WI38 (cell line): ENCODE measurements around the gene WDR37.

Experiments used
- H3K4me3 ChIP-seq: 2 replicates; pipeline ENCODE4 v1.5.1; 2011; ENCODE audit warnings: low read depth, mild to moderate bottlenecking, control low read depth, low read length
- TF ChIP-seq, protein P1 (sequence below): IDR thresholded peaks from 2 replicates; pipeline ENCODE4 v1.5.1; 2012; ENCODE audit warnings: low read depth, mild to moderate bottlenecking, control low read depth, low read length

WDR37 gene

DNA sequence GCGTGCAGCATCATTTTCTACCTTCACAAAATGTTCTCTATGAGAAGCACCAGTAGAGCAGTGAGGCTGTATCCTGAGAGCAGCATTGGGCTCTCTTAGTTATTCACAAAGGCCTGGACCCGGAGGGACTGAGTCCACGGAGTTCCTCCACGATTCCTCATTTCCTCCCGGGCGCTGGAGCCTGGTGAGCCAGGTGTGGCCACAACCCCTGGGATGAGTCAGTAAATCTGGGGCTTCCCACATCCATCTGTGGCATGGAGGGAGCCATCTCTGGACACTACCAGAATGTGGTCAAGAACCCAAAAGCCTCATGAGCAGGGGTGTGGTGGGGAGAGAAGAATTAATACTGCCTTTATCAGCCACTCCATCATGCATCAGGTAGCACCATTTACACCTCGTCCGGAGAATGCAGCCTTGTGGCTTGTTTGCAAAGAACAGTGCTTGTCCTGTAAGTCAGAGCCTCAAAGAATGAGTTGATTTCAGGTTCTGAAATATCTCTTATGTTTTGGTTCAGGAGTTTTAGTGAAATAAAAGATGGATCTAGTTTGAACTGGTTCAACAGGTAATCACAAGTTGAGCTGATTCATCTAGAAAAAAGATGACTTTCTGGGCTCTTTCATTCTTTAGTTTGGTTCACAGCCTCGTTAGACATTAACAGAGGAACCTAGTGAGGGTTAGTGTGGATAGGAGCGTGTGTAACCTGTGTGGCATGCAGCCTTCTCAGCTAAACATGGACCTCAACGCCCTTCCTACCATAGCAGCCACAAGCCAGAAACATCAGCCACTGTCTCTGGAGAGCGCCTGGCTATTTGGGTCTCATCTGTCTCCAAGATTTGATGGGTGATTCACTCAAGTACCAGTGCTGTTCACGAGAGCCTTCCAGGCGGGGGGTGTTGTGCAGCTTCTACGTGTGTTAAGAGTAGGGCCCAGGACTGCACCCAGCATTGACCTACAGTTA lies 95.2 kb downstream of the WDR37 start:
- TF ChIP-seq, protein P1, sequence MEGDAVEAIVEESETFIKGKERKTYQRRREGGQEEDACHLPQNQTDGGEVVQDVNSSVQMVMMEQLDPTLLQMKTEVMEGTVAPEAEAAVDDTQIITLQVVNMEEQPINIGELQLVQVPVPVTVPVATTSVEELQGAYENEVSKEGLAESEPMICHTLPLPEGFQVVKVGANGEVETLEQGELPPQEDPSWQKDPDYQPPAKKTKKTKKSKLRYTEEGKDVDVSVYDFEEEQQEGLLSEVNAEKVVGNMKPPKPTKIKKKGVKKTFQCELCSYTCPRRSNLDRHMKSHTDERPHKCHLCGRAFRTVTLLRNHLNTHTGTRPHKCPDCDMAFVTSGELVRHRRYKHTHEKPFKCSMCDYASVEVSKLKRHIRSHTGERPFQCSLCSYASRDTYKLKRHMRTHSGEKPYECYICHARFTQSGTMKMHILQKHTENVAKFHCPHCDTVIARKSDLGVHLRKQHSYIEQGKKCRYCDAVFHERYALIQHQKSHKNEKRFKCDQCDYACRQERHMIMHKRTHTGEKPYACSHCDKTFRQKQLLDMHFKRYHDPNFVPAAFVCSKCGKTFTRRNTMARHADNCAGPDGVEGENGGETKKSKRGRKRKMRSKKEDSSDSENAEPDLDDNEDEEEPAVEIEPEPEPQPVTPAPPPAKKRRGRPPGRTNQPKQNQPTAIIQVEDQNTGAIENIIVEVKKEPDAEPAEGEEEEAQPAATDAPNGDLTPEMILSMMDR: no peak
- no peak overlapping the region for H3K4me3 ChIP-seq

DNA sequence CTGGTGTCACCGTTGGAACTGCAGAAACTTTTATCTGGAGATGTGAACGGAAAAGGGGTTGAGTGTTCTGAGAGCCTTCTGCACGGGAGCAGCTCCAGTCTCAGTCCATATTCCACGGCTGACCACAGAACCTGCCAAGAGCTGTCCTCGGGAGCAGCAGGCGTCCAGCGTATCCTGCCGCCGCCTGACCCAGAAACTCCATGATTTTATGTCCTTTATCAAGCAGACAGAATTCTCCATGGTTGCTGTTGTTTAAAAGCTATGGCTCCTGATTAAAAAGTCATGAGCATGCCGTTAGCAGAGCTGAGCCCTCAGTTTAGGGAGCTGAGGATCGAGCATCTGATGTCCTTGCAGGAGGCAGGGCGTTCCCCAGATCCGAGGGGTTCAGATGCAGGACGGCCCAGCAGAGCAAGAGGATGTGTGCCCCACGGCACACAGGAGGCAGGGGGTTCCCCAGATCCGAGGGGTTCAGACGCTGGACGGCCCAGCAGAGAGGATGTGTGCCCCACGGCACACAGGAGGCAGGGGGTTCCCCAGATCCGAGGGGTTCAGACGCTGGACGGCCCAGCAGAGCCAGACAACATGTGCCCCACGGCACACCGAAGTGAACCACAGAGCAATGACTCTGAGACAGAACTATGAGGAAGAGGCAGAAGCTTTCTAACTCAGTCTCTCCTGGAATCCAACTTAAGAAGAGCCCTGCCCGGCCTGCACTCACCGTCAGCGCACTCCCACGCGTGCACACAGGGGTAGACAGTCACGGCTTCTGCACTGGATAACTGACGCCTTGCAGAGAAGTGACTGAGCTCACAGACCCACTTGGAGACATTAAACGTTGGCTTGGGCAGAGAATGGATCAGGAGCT lies 96.4 kb downstream of the WDR37 start:
- no peak overlapping the region for H3K4me3 ChIP-seq
- TF ChIP-seq, protein P1: no peak

DNA sequence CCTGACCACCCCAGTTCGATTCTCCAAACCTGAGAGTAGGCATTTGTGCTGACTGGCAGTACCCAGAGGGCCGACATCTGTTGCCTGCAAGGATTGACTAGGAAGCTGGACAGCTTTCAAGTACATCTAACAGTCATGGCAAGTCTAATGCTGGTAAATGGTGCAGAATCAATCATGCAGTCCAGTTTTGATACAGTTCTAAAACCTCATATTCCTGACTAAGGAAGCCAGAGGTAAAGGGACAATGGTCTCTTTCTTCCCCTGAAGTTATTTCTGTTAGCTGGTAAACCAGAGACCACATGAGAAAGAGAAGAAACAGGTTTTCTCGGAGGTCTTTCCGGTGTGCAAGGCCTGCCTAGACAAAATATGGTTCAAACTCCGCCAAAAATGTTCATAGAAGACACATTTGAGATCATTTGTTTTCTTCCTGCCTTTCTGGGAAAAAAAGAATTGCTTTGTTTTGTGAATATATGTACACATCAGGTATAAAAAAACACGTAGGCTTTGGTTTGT lies 97.1 kb downstream of the WDR37 start:
- TF ChIP-seq, protein P1: no peak
- no peak overlapping the region for H3K4me3 ChIP-seq

DNA sequence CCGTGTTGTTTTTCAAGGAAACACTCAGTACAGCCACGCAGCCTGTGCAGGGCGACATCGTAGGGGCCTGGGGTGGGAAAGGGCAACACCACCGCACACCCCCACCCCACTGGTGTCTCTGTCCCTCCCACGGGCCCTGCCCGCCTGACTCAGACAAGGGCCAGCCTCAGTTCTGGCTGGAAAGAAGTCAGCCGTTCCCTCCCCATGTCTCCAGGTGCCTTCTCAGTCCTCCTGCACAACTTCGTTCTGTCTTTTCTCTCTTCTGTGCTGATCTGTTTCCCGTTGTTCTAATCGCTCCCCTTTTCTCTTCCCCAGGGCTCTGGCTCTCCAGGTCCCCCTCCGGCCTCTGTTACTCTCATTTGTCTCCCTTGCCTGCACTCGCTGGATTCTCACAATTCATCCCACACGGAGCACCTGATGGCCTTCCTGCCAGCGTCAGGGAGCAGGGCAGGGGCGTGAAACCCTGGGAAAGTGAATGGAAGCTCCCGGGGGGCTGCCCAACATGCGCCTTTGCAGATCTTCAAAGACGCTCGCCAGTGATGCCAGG lies 97.7 kb downstream of the WDR37 start:
- TF ChIP-seq, protein P1: no peak
- no peak overlapping the region for H3K4me3 ChIP-seq

DNA sequence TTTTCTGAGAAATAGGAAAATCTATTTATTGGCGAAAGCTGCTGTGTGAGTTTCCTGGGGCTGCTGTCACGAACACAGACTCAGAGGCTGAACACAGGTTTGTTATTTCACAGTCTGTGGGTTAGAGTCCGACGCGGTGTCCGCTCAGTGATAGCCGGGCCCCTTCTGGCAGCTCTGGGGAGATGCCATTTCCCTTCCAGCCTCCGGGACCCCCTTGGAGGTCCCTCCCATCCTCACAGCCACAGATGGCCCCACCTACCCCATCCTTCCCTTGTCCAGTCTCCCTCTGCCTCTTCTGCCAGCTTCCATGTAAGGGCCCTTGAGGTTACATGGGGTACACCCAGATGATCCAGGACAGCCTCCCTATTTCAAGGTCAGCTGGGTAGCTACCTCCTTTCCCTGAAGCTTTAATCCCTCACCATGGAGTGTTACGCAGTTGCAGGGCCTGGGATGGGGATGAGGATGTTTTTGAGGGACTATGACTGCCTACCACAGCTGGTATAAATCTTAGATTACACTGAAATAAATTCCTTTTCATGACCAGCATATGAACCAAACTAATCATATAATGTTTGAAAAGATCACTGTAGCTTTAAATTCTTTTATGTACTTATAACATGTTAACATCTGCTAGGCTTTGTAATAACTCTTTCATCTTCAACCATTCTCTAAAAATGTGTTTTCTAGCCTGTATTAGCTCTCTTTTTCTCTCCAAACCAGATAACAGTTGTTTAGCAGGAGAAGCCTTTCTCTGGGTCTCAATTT lies 98.5 kb downstream of the WDR37 start:
- H3K4me3 ChIP-seq: no peak overlapping the region
- TF ChIP-seq, protein P1: no peak

DNA sequence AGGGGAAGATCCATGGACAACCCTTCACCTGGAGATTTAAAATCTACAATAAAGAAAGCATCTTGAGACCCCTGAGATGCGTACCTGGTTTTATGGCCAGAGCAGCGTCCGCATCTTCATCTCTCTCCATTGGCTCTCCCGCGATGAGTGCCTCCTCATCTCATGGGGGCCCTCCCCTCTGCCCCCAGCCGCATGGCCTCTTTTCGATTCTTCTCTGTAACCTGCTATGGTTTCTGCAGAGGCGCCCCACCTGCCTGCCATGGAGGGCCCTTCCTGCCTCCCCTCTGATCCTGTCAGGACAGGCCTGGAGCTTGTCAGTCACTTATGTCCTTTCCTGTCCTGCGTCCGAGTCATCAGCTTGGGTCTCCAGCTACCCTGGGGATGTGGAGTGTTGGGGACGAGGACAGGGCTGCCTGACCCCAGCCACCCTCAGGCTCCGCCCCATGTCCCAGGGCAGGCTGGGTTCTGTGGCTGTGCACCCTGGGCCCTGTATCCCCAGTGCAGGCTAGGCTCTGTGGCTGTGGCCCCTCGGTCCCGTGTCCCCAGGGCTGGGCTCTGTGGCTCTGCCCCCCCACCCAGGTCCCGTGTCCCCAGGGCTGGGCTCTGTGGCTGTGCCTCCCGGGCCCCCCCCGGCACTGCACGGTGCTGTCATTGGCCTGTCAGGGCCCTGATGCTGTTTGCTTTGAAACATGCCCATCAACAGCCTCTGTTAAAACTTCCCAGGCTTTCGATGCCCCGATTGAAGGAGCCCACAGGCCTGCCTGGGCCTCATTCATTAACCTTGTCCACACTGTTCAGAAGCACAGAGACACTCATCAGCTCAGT lies 99.8 kb downstream of the WDR37 start:
- no peak overlapping the region for H3K4me3 ChIP-seq
- TF ChIP-seq, protein P1: no peak
